HG03378 (cell line): ENCODE data around the gene ITPRIPL1.
"Not testable (repeated sequence)": the region's sequence is repeated elsewhere in the genome, so short reads cannot be mapped to it uniquely, and the experiment has no call there.

Experiments used
- ATAC-seq: cut with Tn5 transposase; IDR thresholded peaks from one replicate; pipeline ENCODE4 v1.9.1; 2021; ENCODE audit warnings: mild to moderate bottlenecking, moderate library complexity; ENCODE audit not compliant: unreplicated experiment

Gene ITPRIPL1, protein sequence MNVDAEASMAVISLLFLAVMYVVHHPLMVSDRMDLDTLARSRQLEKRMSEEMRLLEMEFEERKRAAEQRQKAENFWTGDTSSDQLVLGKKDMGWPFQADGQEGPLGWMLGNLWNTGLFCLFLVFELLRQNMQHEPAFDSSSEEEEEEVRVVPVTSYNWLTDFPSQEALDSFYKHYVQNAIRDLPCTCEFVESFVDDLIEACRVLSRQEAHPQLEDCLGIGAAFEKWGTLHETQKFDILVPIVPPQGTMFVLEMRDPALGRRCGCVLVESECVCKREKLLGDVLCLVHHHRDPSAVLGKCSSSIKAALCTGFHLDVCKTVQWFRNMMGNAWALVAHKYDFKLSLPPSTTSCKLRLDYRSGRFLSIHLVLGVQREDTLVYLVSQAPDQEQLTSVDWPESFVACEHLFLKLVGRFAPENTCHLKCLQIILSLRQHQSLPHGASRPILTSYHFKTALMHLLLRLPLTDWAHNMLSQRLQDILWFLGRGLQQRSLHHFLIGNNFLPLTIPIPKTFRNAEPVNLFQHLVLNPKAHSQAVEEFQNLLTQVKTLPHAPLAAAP

GRCh38 chr2:96325041-96325883, at the start of gene ITPRIPL1:
Gene ITPRIPL1, plus strand, starts transcription at chr2:96325317. Its CDS starts 523 bp downstream, at chr2:96325840.
- no peak for ATAC-seq

- no peak for ATAC-seq
These were observed 48.2 kb upstream of the ITPRIPL1 start for GRCh38 chr2:96276787-96277499.

- ATAC-seq, result no peak
These were observed 37.8 kb upstream of the ITPRIPL1 start for GRCh38 chr2:96287273-96287856.

GRCh38 chr2:96291751-96292150, 33.4 kb upstream of the ITPRIPL1 start:
- ATAC-seq, result no peak

DNA sequence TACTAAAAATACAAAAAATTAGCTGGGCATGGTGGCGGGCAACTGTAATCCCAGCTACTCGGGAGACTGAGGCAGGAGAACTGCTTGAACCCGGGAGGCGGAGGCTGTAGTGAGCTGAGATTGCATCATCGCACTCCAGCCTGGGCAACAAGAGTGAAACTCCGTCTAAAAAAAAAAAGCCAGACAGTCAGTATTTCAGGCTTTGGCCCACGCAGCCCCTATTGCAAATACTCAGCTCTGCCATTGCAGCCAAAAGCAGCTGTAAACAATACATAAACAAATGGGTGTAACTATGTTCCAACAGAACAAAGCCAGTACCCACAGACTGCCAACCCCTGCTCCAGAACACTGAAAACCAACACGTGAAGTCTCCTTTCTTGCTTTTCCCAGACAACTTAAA, 30.8 kb upstream of the ITPRIPL1 start:
- ATAC-seq, result not testable (repeated sequence)

GRCh38 chr2:96296925-96297324, 28.2 kb upstream of the ITPRIPL1 start:
- no peak for ATAC-seq

DNA sequence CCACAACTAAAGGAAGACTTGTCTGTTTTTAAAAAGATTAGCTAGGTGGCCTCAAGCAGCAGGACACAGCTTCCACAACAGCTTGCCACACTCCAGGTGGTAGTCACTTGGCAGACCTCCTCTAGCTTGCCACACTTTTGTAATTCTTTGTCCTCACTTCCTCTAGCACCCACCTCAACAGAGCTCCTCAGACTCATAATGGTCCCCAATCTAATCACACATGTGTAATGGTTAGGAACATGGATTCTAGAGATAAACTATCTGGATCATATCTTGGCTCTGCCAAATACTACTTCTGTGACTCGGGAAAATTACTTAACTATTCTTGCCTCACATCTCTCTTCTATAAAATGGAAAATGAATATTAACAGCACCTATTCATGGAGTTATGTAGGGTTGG, 23.3 kb upstream of the ITPRIPL1 start:
- no peak for ATAC-seq

DNA sequence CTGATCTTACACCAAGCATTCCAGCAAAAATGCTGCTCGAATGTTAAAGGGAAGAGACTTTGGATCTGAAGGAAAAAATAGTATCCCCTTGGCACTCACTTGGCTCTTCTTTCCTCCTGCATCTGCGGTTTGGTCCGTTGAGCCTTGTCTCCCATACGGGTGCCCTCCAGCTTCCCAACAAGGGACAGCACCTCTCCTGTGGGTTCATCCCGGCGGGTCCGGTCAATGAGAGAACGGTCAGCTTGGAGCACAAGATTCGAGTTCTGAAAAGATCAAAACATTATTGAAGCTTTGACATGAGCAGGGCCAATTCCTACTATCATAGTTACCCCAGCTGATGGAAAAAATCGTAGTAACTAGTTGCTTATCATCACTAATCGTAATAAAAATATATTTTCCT, 20.5 kb upstream of the ITPRIPL1 start:
- ATAC-seq, result no peak

- ATAC-seq, result peak; percentile 77
These were observed 19.8 kb upstream of the ITPRIPL1 start, which contains the start of gene SNRNP200 for GRCh38 chr2:96305091-96305978. Gene SNRNP200, minus strand, starts transcription at chr2:96305546. Its CDS starts 109 bp downstream, at chr2:96305437.

DNA sequence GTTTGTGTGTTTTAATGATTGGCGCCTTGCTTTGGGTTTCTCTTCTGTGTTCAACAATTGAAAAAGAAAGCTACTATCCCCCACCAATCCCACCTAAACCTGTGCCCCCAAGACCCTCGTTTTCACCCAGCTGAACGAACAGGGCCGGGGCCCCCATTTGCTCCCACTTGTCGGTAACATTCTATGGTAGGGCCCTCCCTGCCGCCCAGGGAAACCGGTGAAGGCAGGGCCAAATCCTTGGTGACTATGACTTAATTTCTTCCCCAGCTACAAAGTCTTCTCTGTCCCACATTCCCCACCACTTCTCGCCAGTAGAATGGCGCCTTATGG, 19.2 kb upstream of the ITPRIPL1 start:
- ATAC-seq, result no peak

GRCh38 chr2:96306370-96306769, 18.7 kb upstream of the ITPRIPL1 start:
- ATAC-seq, result no peak

- ATAC-seq, result no peak
These were observed 16.9 kb upstream of the ITPRIPL1 start for GRCh38 chr2:96308248-96308647.

- no peak for ATAC-seq
These were observed 10.1 kb upstream of the ITPRIPL1 start for GRCh38 chr2:96315005-96315399.

DNA sequence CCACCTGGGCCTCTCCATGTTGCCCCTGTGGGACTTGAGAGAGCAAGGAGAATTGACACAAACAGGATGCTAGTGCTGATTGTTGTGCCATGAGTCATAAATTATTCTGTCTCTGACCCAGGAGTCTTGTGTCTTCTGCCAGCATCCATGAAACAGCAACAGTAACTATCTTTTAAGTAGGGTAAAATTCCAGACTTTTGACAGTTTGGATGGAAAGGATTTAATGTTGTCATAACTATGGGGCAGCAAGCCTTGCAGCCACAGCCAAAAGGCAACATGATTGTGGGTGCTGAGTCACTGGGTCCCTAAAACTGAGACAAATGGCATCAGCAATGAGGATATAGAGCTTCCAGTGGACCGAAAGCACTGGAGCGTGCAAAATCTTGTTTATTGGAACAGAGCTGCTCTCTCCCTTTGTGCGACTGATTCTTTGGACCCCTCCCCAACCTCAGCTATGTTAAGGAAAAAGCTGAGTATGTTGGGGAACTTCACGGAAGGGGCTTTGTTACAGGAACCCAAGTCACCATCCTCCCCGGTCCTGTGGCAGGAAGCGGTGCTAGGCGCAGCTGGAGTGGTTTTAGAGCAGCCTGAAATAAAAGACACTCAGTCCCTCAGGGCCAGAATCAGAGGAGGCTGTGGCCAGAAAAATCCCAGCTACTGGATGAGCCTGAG, 9.6 kb upstream of the ITPRIPL1 start:
- ATAC-seq, result no peak

- ATAC-seq, result no peak
These were observed 8.1 kb upstream of the ITPRIPL1 start for GRCh38 chr2:96316999-96317398.

DNA sequence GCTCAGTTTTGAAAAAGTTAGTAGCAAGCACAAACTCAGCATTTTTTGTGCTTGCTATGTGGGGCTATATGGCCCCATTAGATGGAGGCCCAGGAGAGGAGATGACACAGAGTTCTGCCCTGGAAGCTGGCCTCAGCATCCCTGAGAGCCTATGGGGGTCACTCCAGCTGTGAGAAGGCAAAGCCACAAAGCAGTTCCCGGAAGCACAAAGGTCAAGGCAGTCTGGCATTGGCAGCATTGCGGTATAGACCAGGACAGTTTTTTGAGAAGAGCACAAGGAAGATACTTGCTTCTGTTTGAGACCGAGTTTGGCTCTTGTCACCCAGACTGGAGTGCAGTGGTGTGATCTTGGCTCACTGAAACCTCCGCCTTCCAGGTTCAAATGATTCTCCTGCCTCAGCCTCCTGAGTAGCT, 7.5 kb upstream of the ITPRIPL1 start:
- ATAC-seq, result no peak

GRCh38 chr2:96318723-96319122, 6.4 kb upstream of the ITPRIPL1 start:
- ATAC-seq, result no peak

GRCh38 chr2:96319396-96319795, 5.7 kb upstream of the ITPRIPL1 start:
- no peak for ATAC-seq

DNA sequence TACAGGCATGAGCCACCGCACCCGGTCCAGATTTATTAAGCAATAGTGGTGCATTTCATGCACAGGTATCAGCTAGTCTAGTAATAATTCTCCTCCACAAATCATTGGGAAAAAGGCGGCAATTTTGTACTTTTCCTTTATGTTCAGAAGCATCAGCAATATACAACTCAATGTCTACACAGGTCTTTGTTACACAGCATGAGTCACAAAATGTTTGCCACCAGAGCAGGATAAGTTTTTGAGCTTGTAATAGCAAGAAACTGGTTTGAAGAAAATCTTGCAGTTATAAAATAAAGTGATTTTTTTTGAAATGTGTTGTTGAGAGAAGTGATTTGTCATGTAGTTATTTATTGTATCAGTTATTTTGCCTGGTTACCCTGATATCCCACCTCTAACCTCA, 4.8 kb upstream of the ITPRIPL1 start:
- ATAC-seq, result no peak
